Activated T-helper 2 cell treated with anti-CD3 and anti-CD28 coated beads, Interferon-gamma antibody, Interleukin-2, Interleukin-4, amounts not matched to agents 10 μg/mL and 5 μg/mL and 100 μg/mL, durations not matched to agents 14 hours and 24 hours and 36 hours (primary cell): ENCODE data around the gene RFT1. TPM values are rescaled to one million over a fixed set of nuclear protein-coding genes. Genes with fewer than 3 reads are reported as not detected.

Experiments used
- DNase-seq: peaks from one replicate; pipeline ENCODE4 v3.0.0; 2021; ENCODE audit warnings: low spot score
- H3K27ac Mint-ChIP-seq: one replicate; pipeline ENCODE4 v1.8.0; 2021; ENCODE audit warnings: mixed read lengths
- H3K27me3 Mint-ChIP-seq: one replicate; pipeline ENCODE4 v1.8.0; 2021; ENCODE audit warnings: low read depth, mixed read lengths
- H3K36me3 Mint-ChIP-seq: one replicate; pipeline ENCODE4 v1.8.0; 2021; ENCODE audit warnings: low read depth, mixed read lengths
- H3K4me1 Mint-ChIP-seq: one replicate; pipeline ENCODE4 v1.8.0; 2021; ENCODE audit warnings: low read depth, mixed read lengths
- H3K4me3 Mint-ChIP-seq: one replicate; pipeline ENCODE4 v1.8.0; 2021; ENCODE audit warnings: low read depth, mild to moderate bottlenecking, moderate library complexity, mixed read lengths
- H3K9me3 Mint-ChIP-seq: one replicate; pipeline ENCODE4 v1.8.0; 2021; ENCODE audit warnings: mixed read lengths
- intact Hi-C: fragments of 100-400 bp; cut with micrococcal nuclease; formaldehyde crosslinking; loops from one replicate; pipeline ENCODE4 v1.15.1; 2023
- total RNA-seq: library from RNA; stranded (reverse); gene quantifications from 2 replicates; pipeline ENCODE4 v1.2.3, GENCODE V29; 2022

The RFT1 gene
- total RNA-seq, 1 donor from 2014 or later: 36.4 TPM

- no peaks in the 10 kb centered on the region for H3K9me3 Mint-ChIP-seq
- intact Hi-C loops: no loop called here
- no peak overlapping the region for H3K27ac Mint-ChIP-seq
- no peaks in the 10 kb centered on the region for H3K36me3 Mint-ChIP-seq
- H3K27me3 Mint-ChIP-seq: no peaks in the 10 kb centered on the region
- no peaks in the 10 kb centered on the region for H3K4me1 Mint-ChIP-seq
- H3K4me3 Mint-ChIP-seq: no peak overlapping the region
- DNase-seq: no peak
Observed at GRCh38 chr3:53140847-53141845, 10.9 kb upstream of the RFT1 start.

GRCh38 chr3:53139906-53140846, 9.9 kb upstream of the RFT1 start:
- Mint-ChIP-seq H3K4me3 (no peak overlapping the region), H3K27me3 (no peaks in the 10 kb centered on the region), H3K4me1 (no peaks in the 10 kb centered on the region), H3K27ac (no peak overlapping the region), H3K9me3 (no peaks in the 10 kb centered on the region), H3K36me3 (no peaks in the 10 kb centered on the region)
- no peak for DNase-seq
- intact Hi-C loops: no loop called here

- no peak for DNase-seq
- no peaks in the 10 kb centered on the region for H3K4me1 Mint-ChIP-seq
- no peaks in the 10 kb centered on the region for H3K36me3 Mint-ChIP-seq
- H3K27ac Mint-ChIP-seq: no peak overlapping the region
- H3K4me3 Mint-ChIP-seq: no peak overlapping the region
- H3K9me3 Mint-ChIP-seq: no peaks in the 10 kb centered on the region
- intact Hi-C loops: no loop called here
- no peaks in the 10 kb centered on the region for H3K27me3 Mint-ChIP-seq
Observed at GRCh38 chr3:53137835-53138446, 7.7 kb upstream of the RFT1 start.

- no peaks in the 10 kb centered on the region for H3K36me3 Mint-ChIP-seq
- intact Hi-C loops: no loop called here
- no peak overlapping the region for H3K4me3 Mint-ChIP-seq
Observed at GRCh38 chr3:53137221-53137620, 7.0 kb upstream of the RFT1 start.

GRCh38 chr3:53134631-53135232, 4.5 kb upstream of the RFT1 start:
- DNase-seq: peak; percentile 54
- no peaks in the 10 kb centered on the region for H3K9me3 Mint-ChIP-seq
- H3K4me3 Mint-ChIP-seq: no peak overlapping the region

More at GRCh38 chr3:53137221-53137620, 7.0 kb upstream of the RFT1 start:
- H3K27me3 Mint-ChIP-seq: no peaks in the 10 kb centered on the region
- no peak for DNase-seq
- no peaks in the 10 kb centered on the region for H3K4me1 Mint-ChIP-seq
- H3K27ac Mint-ChIP-seq: no peak overlapping the region
- no peaks in the 10 kb centered on the region for H3K9me3 Mint-ChIP-seq

GRCh38 chr3:53132347-53132746, 2.1 kb upstream of the RFT1 start:
- H3K4me1 Mint-ChIP-seq: peaks cover 17% of the 10 kb centered on the region
- intact Hi-C loops: no loop called here
- no peaks in the 10 kb centered on the region for H3K36me3 Mint-ChIP-seq
- H3K4me3 Mint-ChIP-seq: no peak overlapping the region
- no peak for DNase-seq
- H3K9me3 Mint-ChIP-seq: no peaks in the 10 kb centered on the region
- no peak overlapping the region for H3K27ac Mint-ChIP-seq
- H3K27me3 Mint-ChIP-seq: no peaks in the 10 kb centered on the region

More at GRCh38 chr3:53134631-53135232, 4.5 kb upstream of the RFT1 start:
- H3K4me1 Mint-ChIP-seq: peaks cover 11% of the 10 kb centered on the region
- H3K27ac Mint-ChIP-seq: no peak overlapping the region
- intact Hi-C loops: loop anchor here (1.0 kb wide), 1 partner anchor 62 kb away; no protein-coding TSS in a partner anchor
- no peaks in the 10 kb centered on the region for H3K36me3 Mint-ChIP-seq
- no peaks in the 10 kb centered on the region for H3K27me3 Mint-ChIP-seq

- no peaks in the 10 kb centered on the region for H3K36me3 Mint-ChIP-seq
- no peaks in the 10 kb centered on the region for H3K27me3 Mint-ChIP-seq
- DNase-seq: no peak
- H3K4me1 Mint-ChIP-seq: peaks cover 17% of the 10 kb centered on the region
- H3K4me3 Mint-ChIP-seq: peak overlapping the region; percentile 87
- H3K9me3 Mint-ChIP-seq: no peaks in the 10 kb centered on the region
- peak overlapping the region; percentile 95 for H3K27ac Mint-ChIP-seq
- intact Hi-C loops: no loop called here
Observed at GRCh38 chr3:53131096-53131495, 861 bp upstream of the RFT1 start.

- Mint-ChIP-seq H3K9me3 (no peaks in the 10 kb centered on the region), H3K27ac (peak overlapping the region; percentile 95), H3K36me3 (peaks cover 11% of the 10 kb centered on the region), H3K27me3 (no peaks in the 10 kb centered on the region), H3K4me3 (peak overlapping the region; percentile 87), H3K4me1 (peaks cover 17% of the 10 kb centered on the region)
- intact Hi-C loops: no loop called here
- DNase-seq: no peak
Observed at GRCh38 chr3:53129344-53129743, 891 bp downstream of the RFT1 start.

- intact Hi-C loops: no loop called here
- Mint-ChIP-seq H3K36me3 (peaks cover 37% of the 10 kb centered on the region), H3K4me1 (peaks cover 17% of the 10 kb centered on the region), H3K4me3 (no peak overlapping the region), H3K27me3 (no peaks in the 10 kb centered on the region), H3K27ac (no peak overlapping the region), H3K9me3 (no peaks in the 10 kb centered on the region)
- no peak for DNase-seq
Observed at GRCh38 chr3:53126601-53127000, 3.6 kb downstream of the RFT1 start.

GRCh38 chr3:53123953-53124352, 6.3 kb downstream of the RFT1 start:
- Mint-ChIP-seq H3K27me3 (no peaks in the 10 kb centered on the region), H3K4me1 (peaks cover 3% of the 10 kb centered on the region), H3K36me3 (peaks cover 56% of the 10 kb centered on the region), H3K4me3 (no peak overlapping the region), H3K27ac (no peak overlapping the region), H3K9me3 (no peaks in the 10 kb centered on the region)
- no peak for DNase-seq
- intact Hi-C loops: no loop called here

GRCh38 chr3:53123510-53123909, 6.7 kb downstream of the RFT1 start:
- Mint-ChIP-seq H3K9me3 (no peaks in the 10 kb centered on the region), H3K4me3 (no peak overlapping the region)
- intact Hi-C loops: no loop called here

GRCh38 chr3:53122933-53123305, 7.3 kb downstream of the RFT1 start:
- intact Hi-C loops: no loop called here
- H3K4me3 Mint-ChIP-seq: no peak overlapping the region
- DNase-seq: no peak
- peaks cover 63% of the 10 kb centered on the region for H3K36me3 Mint-ChIP-seq
- no peak overlapping the region for H3K27ac Mint-ChIP-seq
- H3K27me3 Mint-ChIP-seq: no peaks in the 10 kb centered on the region
- no peaks in the 10 kb centered on the region for H3K4me1 Mint-ChIP-seq
- H3K9me3 Mint-ChIP-seq: no peaks in the 10 kb centered on the region

More at GRCh38 chr3:53123510-53123909, 6.7 kb downstream of the RFT1 start:
- Mint-ChIP-seq H3K27ac (no peak overlapping the region), H3K36me3 (peaks cover 57% of the 10 kb centered on the region), H3K4me1 (no peaks in the 10 kb centered on the region), H3K27me3 (no peaks in the 10 kb centered on the region)
- no peak for DNase-seq
